Measurements from ENCODE around the gene BTN1A1.

DNA sequence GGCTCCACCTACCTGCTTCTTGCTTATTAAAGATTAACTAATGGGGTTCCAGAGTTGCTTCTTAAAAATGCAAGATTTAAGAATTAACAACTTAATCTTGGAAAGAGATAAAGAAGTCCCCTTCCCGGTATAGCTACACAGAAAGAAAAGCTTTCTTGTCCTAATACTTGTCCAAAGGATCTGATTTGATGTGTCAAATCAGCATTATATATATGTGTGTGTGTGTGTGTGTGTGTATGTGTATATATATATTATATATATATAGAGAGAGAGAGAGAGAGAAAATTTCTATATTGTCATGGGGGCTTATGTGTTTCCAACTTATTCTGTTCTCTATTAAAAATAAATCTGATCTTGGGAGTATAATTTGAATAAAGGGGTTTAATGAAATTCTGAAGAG is 33.4 kb downstream of the BTN1A1 start:
- TF ChIP-seq POLR2A (IDR thresholded peaks at IDR 0.05) = no peak
- TF ChIP-seq, protein P1, sequence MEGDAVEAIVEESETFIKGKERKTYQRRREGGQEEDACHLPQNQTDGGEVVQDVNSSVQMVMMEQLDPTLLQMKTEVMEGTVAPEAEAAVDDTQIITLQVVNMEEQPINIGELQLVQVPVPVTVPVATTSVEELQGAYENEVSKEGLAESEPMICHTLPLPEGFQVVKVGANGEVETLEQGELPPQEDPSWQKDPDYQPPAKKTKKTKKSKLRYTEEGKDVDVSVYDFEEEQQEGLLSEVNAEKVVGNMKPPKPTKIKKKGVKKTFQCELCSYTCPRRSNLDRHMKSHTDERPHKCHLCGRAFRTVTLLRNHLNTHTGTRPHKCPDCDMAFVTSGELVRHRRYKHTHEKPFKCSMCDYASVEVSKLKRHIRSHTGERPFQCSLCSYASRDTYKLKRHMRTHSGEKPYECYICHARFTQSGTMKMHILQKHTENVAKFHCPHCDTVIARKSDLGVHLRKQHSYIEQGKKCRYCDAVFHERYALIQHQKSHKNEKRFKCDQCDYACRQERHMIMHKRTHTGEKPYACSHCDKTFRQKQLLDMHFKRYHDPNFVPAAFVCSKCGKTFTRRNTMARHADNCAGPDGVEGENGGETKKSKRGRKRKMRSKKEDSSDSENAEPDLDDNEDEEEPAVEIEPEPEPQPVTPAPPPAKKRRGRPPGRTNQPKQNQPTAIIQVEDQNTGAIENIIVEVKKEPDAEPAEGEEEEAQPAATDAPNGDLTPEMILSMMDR (IDR thresholded peaks at IDR 0.05) = no peak

Measured in right lobe of liver (tissue), 4 donors.